Sciatic nerve (tissue), 2 donors: ENCODE results near the gene ENTPD2. TPM values are rescaled to one million over a fixed set of nuclear protein-coding genes. Genes with fewer than 3 reads are reported as not detected.
A peak's percentile ranks its signal among the peaks of the same experiment; 100 is the strongest.

Experiments
- ATAC-seq: fragments of 200-7000 bp; cut with Tn5 transposase; one replicate; pipeline ENCODE4 v1.9.1; 2020; ENCODE audit warnings: mild to moderate bottlenecking, moderate library complexity
- DNase-seq: peaks from one replicate; pipeline ENCODE4 v3.0.0-alpha.2; 2020; ENCODE audit warnings: low spot score
- intact Hi-C: fragments of 100-400 bp; cut with DNase I; formaldehyde crosslinking; loops from one replicate; pipeline ENCODE4 v1.14.2; 2022
- total RNA-seq: library from RNA; stranded (reverse); fragmentation: NEBNext Ultra II Directional; extraction: Animal tissue kit (Norgen Biotek cat#: 25700); gene quantifications from one replicate; pipeline ENCODE4 v1.2.1, GENCODE V29; 2021
- donor health status: DM: no; HTN: no; CAD: no.
- donor health status: DM: no; HTN: no; CAD: no.

The ENTPD2 gene
- 24.3 TPM for total RNA-seq

- intact Hi-C loops: no loop called here
- ATAC-seq: no peak
- no peak for DNase-seq
Measured at GRCh38 chr9:137053944-137054931, at the start of gene ENTPD2. ENTPD2 (minus strand) TSS chr9:137054061; CDS start chr9:137053997, 64 bp downstream.

DNA sequence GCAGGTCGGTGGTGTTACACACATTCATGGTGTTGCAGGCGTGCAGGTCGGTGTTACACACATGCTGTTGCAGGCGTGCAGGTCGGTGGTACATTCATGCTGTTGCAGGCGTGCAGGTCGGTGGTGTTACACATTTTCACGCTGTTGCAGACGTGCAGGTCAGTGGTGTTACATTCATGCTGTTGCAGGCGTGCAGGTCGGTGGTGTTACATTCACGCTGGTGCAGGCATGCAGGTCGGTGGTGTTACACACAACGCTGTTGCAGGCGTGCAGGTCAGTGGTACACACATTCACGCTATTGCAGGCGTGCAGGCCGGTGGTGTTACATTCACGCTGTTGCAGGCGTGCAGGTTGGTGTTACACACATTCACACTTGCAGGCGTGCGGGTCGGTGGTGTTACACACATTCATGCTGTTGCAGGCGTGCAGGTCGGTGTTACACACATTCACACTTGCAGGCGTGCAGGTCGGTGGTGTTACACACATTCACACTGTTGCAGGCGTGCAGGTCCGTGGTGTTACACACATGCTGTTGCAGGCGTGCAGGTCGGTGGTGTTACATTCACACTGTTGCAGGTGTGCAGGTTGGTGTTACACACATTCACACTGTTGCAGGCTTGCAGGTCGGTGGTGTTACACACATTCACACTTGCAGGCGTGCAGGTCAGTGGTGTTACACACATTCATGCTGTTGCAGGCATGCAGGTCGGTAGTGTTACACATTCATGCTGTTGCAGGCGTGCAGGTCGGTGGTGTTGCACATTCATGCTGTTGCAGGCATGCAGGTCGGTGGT lies 49.5 kb upstream of the ENTPD2 start:
- intact Hi-C loops: no loop called here
- DNase-seq: no peak
- no peak for ATAC-seq

GRCh38 chr9:137099231-137099630 lies 45.4 kb upstream of the ENTPD2 start:
- DNase-seq (no peak), ATAC-seq (no peak)
- intact Hi-C loops: no loop called here

GRCh38 chr9:137097761-137098462 lies 44.1 kb upstream of the ENTPD2 start:
- intact Hi-C loops: no loop called here
- ATAC-seq (no peak), DNase-seq (no peak)

DNA sequence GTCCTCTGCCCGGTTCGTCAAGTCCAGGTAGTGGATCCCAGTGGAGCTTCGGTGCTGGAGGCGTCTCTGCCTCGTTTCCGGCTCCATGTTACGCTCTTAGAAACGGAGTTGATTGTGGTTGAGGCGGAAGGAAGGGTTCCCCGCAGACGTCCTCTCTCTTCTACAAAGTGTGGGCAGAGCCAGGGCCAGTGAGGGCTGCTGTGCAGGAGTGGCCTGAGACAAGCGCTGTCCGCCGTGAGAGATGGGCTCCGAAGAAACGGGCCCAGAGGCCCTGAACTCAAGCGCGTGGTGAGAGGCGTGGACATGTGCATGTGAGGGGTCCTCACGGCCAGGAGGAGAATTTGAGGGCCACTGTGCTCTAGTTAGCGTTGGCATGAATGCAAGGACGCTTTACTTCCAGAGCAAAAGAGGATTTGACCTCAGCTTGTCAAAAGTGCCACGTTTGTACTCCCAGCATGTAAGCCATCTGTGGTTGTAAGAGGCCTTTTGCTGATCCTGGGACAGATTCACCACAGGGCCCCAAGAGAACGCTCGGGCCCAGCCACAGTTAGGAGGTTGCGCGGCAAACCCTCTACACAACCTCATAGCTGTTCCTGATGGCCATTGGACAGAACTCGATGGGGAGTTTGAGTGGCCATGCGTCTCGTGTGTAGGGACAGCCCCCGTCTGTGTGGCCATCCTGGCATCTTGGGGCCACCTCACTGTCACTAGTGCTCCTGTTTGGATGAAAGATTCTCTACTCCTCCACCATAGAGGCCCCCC lies 43.1 kb upstream of the ENTPD2 start:
- no peak for ATAC-seq
- intact Hi-C loops: no loop called here
- no peak for DNase-seq

- intact Hi-C loops: no loop called here
- DNase-seq (no peak), ATAC-seq (no peak)
Measured at GRCh38 chr9:137095664-137096517, 42.0 kb upstream of the ENTPD2 start.

- intact Hi-C loops: no loop called here
- ATAC-seq: no peak
- no peak for DNase-seq
Measured at GRCh38 chr9:137089232-137089947, 35.5 kb upstream of the ENTPD2 start.

GRCh38 chr9:137088121-137088520 lies 34.3 kb upstream of the ENTPD2 start:
- DNase-seq: no peak
- no peak for ATAC-seq
- intact Hi-C loops: no loop called here

DNA sequence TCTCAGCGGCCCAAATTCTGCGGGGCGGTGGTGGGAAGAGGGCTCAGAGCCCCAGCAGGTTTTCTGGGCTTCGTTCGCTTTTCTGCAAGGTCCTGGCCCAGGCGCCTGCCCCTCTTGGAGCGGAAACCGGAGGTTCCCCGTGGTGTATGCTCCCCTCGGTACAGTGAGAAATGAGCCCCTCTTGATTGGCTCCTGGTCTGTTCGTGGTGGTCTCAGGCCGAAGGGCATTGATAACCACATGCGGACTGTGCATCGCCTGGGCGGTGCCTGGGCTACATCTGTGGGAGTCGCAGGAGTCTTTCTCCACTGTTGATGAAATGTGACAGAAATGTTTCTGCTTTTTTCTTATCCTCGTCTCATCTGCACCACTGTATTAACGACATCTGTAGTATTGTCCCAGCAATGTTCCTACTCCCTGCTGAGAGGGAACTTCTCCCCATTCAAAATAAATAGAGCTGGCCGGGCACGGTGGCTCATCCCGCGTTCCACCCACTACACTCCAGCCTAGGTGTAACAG lies 33.6 kb upstream of the ENTPD2 start:
- no peak for ATAC-seq
- intact Hi-C loops: no loop called here
- DNase-seq: no peak

DNA sequence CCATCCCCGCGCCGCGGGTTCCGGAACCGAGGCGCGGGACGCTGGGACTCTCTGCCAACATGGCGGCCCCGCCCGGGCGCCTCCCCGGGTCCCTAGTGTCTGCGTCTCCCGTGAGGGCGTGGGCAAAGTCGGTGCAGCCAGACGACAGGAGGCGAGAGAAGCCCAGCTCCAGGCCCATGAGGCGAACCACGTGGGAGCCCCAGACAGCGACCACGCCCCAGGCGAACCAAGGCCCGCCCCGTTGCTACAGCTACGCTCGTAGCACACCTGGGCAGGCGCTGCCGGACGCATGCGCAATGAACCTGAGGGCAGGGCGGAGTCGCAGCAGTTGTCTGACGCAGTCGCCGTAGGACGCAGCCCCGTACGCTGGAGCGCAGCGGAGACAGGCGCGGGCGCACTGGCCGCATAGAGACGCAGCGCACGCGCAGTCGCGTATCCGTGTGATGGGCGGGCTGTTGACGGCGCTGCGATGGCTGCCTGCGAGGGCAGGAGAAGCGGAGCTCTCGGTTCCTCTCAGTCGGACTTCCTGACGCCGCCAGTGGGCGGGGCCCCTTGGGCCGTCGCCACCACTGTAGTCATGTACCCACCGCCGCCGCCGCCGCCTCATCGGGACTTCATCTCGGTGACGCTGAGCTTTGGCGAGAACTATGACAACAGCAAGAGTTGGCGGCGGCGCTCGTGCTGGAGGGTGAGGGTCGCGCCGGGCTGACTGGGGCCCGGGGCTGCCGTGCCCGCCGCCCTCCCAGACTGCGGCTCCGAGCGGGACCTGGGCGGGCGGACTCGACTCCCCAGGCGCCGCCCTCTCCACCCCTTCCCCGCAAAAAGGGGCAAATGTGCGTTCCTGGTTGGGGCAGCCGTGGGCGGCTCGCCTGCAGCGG lies 32.9 kb upstream of the ENTPD2 start, which contains the start of gene MAN1B1:
TSS of gene MAN1B1 (plus strand) at position 455 of the 878 bp plus-strand sequence. CDS start at position 470, 15 bp downstream.
- DNase-seq (peak; percentile 99), ATAC-seq (peak; percentile 95)
- intact Hi-C loops: no loop called here

- no peak for ATAC-seq
- no peak for DNase-seq
- intact Hi-C loops: no loop called here
Measured at GRCh38 chr9:137085920-137086530, 32.2 kb upstream of the ENTPD2 start.

DNA sequence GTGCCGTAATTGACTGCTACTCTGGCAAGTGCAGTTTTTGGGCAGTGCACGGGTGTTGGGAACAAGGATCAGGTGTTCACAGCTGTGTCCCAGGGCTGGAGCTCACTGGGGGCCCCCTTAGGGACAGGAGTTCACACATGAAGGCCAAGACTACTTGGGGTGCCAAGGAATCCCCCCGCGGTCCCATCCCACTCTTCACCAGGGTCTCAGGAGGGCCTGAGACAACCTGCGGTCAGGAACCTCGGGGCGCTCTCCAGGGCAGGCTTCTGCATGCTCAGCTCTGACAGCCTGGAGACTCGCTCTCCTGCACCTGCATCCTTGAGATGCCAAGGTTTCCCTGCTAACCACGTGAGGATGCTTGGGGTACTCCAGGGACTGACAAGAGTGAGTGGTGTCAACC lies 30.7 kb upstream of the ENTPD2 start:
- DNase-seq (no peak), ATAC-seq (no peak)
- intact Hi-C loops: no loop called here

GRCh38 chr9:137083394-137084004 lies 29.6 kb upstream of the ENTPD2 start:
- no peak for ATAC-seq
- peak; percentile 71 for DNase-seq
- intact Hi-C loops: no loop called here

- intact Hi-C loops: no loop called here
- DNase-seq (no peak), ATAC-seq (no peak)
Measured at GRCh38 chr9:137082925-137083290, 29.0 kb upstream of the ENTPD2 start.

DNA sequence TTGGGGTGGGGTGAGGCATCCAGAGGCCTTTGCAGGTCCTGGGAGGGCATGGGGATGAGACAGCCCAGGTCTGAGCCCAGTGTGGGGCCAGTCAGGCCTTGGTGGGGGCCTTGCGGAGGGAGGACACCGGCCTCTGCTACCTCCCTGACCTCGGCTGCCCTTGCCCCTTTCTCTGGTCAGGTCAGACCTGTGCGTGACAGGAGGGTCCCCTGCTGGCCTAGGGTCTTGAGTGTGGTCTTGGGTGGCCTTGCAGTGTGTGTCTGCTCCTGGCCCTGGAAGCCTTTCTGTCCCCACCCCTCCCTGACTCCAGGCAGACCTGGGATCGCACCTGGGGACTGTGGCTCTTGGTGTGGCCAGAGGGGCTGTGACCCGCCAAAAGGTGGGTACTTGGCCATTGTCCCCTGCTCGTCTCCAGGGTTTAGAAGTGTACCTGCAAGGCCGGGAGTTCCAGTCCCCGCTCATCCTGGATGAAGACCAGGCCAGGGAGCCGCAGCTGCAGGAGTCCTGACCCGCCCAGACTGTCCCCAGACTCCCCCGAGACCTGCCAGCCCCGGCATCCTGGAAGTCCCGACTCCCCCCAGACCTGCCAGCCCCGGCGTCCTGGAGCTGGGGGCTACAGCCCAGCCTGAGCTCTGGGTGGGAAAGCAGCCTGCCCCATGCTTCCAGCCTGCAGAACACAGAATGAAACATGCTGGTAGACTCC lies 28.5 kb upstream of the ENTPD2 start:
- no peak for ATAC-seq
- intact Hi-C loops: no loop called here
- DNase-seq: no peak
